H1 (cell line): Measurements from ENCODE around the gene ACVRL1. TPM values are rescaled to one million over a fixed set of nuclear protein-coding genes. Genes with fewer than 3 reads are reported as not detected.

ENCODE experiments used
- ASH2L ChIP-seq: fragments of 200-600, 300-600 bp; sonication (generic); IDR thresholded peaks from one replicate; pipeline ENCODE4 v1.7.1; 2017; ENCODE audit warnings: low read length
- BACH1 ChIP-seq: IDR thresholded peaks from 2 replicates; pipeline ENCODE4 v1.6.1; 2012; ENCODE audit warnings: low read length, improper control_type of control experiment
- CHD2 ChIP-seq: IDR thresholded peaks from 2 replicates; pipeline ENCODE4 v1.6.1; 2012; ENCODE audit warnings: low read length, improper control_type of control experiment
- CREB1 ChIP-seq: IDR thresholded peaks from 2 replicates; pipeline ENCODE4 v1.6.1; 2012; ENCODE audit warnings: inconsistent platforms
- CTCF ChIP-seq, 3 experiments: IDR thresholded peaks; 1 replicate in 2 of 3; 2 replicates in 1 of 3; pipeline versions ENCODE4 v1.5.1 to v1.6.1; 2011; ENCODE audit warnings: low read length in 3 of 3, mild to moderate bottlenecking in 3 of 3, inconsistent platforms in 2 of 3, low read depth in 1 of 3, moderate library complexity in 1 of 3; ENCODE audit not compliant: insufficient read depth in 1 of 3; ENCODE audit errors: control extremely low read depth in 1 of 3
- E2F6 ChIP-seq: IDR thresholded peaks from 2 replicates; pipeline ENCODE4 v1.6.1; 2012; ENCODE audit warnings: inconsistent platforms
- HDAC2 ChIP-seq, 2 experiments: fragments of 300-600 bp in 1 of 2; sonication (generic) in 1 of 2; IDR thresholded peaks; 2 replicates each; pipeline ENCODE4 v1.6.1; 2011 to 2012; ENCODE audit warnings: low read depth in 2 of 2, low read length in 2 of 2, mild to moderate bottlenecking in 2 of 2, moderate library complexity in 2 of 2, borderline replicate concordance in 1 of 2, inconsistent platforms in 1 of 2
- HDAC6 ChIP-seq: IDR thresholded peaks from one replicate; pipeline ENCODE4 v1.7.1; 2012; ENCODE audit warnings: low read depth, mild to moderate bottlenecking, inconsistent platforms, low read length, moderate library complexity
- KDM4A ChIP-seq: IDR thresholded peaks from one replicate; pipeline ENCODE4 v1.7.1; 2012; ENCODE audit warnings: low read depth, mild to moderate bottlenecking, moderate library complexity, low read length, inconsistent platforms; ENCODE audit not compliant: severe bottlenecking
- KDM5A ChIP-seq: fragments of 200-600 bp; IDR thresholded peaks from 2 replicates; pipeline ENCODE4 v1.7.1; 2012; ENCODE audit warnings: mild to moderate bottlenecking, low read length, inconsistent platforms, mixed read lengths
- NANOG ChIP-seq: IDR thresholded peaks from 2 replicates; pipeline ENCODE4 v1.6.1; 2011; ENCODE audit warnings: low read length, low read depth, mild to moderate bottlenecking, inconsistent platforms; ENCODE audit not compliant: insufficient read depth, poor library complexity, severe bottlenecking
- PHF8 ChIP-seq: fragments of 200-600 bp; sonication (generic); conservative IDR thresholded peaks from 2 replicates; pipeline ENCODE4 v1.7.1; 2012; ENCODE audit warnings: low read depth, mild to moderate bottlenecking, inconsistent platforms, low read length, moderate library complexity
- RBBP5 ChIP-seq: IDR thresholded peaks from 2 replicates; pipeline ENCODE4 v1.7.1; 2012; ENCODE audit warnings: low read depth, mild to moderate bottlenecking, inconsistent platforms, low read length, moderate library complexity, borderline replicate concordance
- RNF2 ChIP-seq: fragments of 200-900, 300-1000 bp; sonication (generic); IDR thresholded peaks from 2 replicates; pipeline ENCODE4 v1.7.1; 2016; ENCODE audit warnings: borderline replicate concordance, low read depth, mild to moderate bottlenecking, antibody characterized with exemption, low read length; ENCODE audit not compliant: poor library complexity, severe bottlenecking; ENCODE audit errors: missing control alignments
- RXRA ChIP-seq: IDR thresholded peaks from 2 replicates; pipeline ENCODE4 v1.6.1; 2011; ENCODE audit warnings: low read depth, mild to moderate bottlenecking, low read length, moderate library complexity; ENCODE audit not compliant: insufficient read depth
- SIX5 ChIP-seq: IDR thresholded peaks from 2 replicates; pipeline ENCODE4 v1.6.1; 2011; ENCODE audit warnings: mild to moderate bottlenecking, low read depth, low read length
- TEAD4 ChIP-seq: IDR thresholded peaks from 2 replicates; pipeline ENCODE4 v1.6.1; 2012; ENCODE audit warnings: low read depth, low read length, inconsistent platforms, mixed read lengths
- USF2 ChIP-seq: IDR thresholded peaks from 2 replicates; pipeline ENCODE4 v1.6.1; 2011; ENCODE audit warnings: low read length, improper control_type of control experiment
- polyA plus RNA-seq, 7 experiments: library from polyadenylated mRNA; depleted of rRNA in 3 of 7; stranded (reverse) in 5 of 7; unstranded in 2 of 7; fragments of >200 nt in 5 of 7; fragments of 200-250 nt in 2 of 7; gene quantifications; 1 replicate in 5 of 7; 2 replicates in 1 of 7; 4 replicates in 1 of 7; pipeline versions ENCODE4 v1.2.1 to v1.2.3, GENCODE V29; 2011 to 2013; ENCODE audit warnings: missing spikeins in 2 of 7, mixed read lengths in 2 of 7
- total RNA-seq: library from RNA; stranded (reverse); fragmentation: NEBNext Ultra II Directional; extraction: Animal tissue kit (Norgen Biotek cat#: 25700); gene quantifications from 2 replicates; pipeline ENCODE4 v1.2.1, GENCODE V29; 2021
- TF ChIP-seq, protein P1 (sequence below): IDR thresholded peaks from 2 replicates; pipeline ENCODE4 v1.6.1; 2011; ENCODE audit warnings: low read depth, mild to moderate bottlenecking, low read length; ENCODE audit not compliant: insufficient read depth

ACVRL1 gene
- total and polyA plus RNA-seq, 2 of the 8 experiments (the other 6 are each of a cell fraction or from before 2014, with no cell fraction given): 0.09 to 0.35 TPM

DNA sequence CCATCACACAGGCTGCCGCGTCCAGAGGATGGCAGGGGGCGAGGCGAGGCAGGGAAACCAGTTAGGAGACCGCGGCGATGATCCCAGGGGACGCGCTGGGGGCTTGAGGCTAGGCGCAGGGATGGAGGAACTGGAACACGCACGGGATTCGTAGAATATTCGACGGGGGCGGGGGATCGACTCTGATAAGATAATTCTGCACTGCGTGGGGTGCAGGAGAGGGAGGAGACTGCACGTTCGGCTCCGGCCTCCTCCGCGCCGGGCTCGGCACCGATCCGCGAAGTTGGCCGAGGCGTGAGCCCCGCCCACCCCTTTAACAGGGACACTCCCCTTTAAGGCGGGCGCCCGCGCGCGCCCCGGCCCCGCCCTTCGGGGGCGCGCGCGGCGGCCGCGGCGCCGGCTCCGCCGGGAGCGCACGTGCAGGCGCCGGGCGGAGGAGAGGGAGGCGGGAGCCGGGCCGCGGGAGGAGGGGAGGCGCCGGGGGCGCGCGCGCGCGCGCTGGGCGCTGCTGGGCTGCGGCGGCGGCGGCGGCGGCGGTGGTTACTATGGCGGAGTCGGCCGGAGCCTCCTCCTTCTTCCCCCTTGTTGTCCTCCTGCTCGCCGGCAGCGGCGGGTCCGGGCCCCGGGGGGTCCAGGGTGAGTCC, 44.0 kb downstream of the ACVRL1 start, which contains the start of gene ACVR1B (continued):
- no peak for TF ChIP-seq HDAC2 (IDR thresholded peaks at IDR 0.05; ENCODE audit: borderline replicate concordance in 1 of 2, low read depth in 2 of 2, low read length in 2 of 2)
- peak; percentile 63 for TF ChIP-seq KDM4A
- no peak for TF ChIP-seq PHF8
- TF ChIP-seq RNF2: no peak
- TF ChIP-seq RBBP5: no peak
- TF ChIP-seq, protein P1, sequence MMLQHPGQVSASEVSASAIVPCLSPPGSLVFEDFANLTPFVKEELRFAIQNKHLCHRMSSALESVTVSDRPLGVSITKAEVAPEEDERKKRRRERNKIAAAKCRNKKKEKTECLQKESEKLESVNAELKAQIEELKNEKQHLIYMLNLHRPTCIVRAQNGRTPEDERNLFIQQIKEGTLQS: no peak
- TF ChIP-seq CTCF (IDR thresholded peaks at IDR 0.05; ENCODE audit: control extremely low read depth in 1 of 3, insufficient read depth in 1 of 3, low read depth in 1 of 3, low read length in 3 of 3): no peak
- TF ChIP-seq KDM5A: no peak
- no peak for TF ChIP-seq BACH1
- no peak for TF ChIP-seq HDAC6
- no peak for TF ChIP-seq TEAD4
- no peak for TF ChIP-seq CHD2
- TF ChIP-seq ASH2L: peak; percentile 37
- peak; percentile 95 for TF ChIP-seq E2F6
- no peak for TF ChIP-seq SIX5
- TF ChIP-seq CREB1: no peak
- no peak for TF ChIP-seq RXRA
- TF ChIP-seq NANOG: no peak
- no peak for TF ChIP-seq USF2
